Fibroblast of mammary gland (primary cell): ENCODE results near the gene DOK7.

Source experiments
- DNase-seq: peaks from one replicate; pipeline ENCODE4 v3.0.0-alpha.2; 2010; ENCODE audit warnings: low read depth
- H3K4me3 ChIP-seq: 2 replicates; pipeline ENCODE4 v1.5.1; 2011; ENCODE audit warnings: low read depth, mild to moderate bottlenecking, low read length, moderate library complexity; ENCODE audit not compliant: control insufficient read depth
- CTCF ChIP-seq: conservative IDR thresholded peaks from 2 replicates; pipeline ENCODE4 v1.5.1; 2011; ENCODE audit warnings: low read depth, low read length, inconsistent platforms; ENCODE audit not compliant: control insufficient read depth, insufficient read depth

DOK7 gene

GRCh38 chr4:3487861-3488260 lies 24.8 kb downstream of the DOK7 start:
- no peak overlapping the region for H3K4me3 ChIP-seq
- DNase-seq, result no peak
- TF ChIP-seq CTCF, result no peak

DNA sequence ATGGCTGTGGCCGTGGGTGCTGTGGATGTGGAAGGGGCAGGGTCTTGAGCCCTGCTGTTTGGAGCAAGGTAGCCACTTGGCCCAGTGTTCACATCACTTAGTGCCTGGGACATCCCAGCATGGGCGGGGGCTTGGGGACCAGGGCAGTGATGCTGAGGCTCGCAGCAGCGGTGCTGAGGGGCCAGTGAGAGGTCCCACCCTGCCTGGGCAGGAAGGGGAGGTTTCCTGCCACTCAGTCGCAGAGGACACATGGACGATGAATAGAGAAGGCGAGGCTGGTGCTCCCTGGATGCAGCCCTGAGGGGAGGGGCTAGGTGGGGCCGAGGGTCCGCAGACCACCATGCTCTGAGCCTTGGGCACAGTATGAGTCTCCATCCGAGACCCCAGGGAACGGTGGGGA lies 25.7 kb downstream of the DOK7 start:
- no peak for DNase-seq
- no peak overlapping the region for H3K4me3 ChIP-seq
- no peak for TF ChIP-seq CTCF

DNA sequence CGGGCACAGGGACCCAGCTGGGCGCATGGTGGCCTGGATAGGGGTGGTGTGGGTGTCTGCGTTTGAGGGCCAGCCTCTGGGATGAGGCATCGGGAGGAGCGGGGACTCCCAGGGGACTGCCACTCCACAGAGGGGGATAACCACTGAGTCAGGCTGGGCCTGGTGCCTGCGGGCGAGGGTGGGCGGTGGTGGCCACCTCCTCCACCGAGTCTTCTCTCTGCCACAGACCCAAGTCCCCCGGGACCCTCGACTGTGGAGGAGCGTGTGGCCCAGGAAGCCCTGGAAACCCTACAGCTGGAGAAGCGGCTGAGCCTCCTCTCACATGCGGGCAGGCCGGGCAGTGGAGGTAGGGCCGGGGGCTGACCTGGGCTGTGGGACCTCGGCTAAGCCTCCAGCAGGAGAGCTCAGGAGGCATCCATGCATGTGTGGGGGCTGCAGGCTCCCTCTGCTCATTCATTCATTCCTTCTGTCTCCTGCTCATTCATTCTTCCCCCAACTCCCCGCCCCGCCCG lies 26.4 kb downstream of the DOK7 start:
- DNase-seq, result no peak
- TF ChIP-seq CTCF, result no peak
- no peak overlapping the region for H3K4me3 ChIP-seq

DNA sequence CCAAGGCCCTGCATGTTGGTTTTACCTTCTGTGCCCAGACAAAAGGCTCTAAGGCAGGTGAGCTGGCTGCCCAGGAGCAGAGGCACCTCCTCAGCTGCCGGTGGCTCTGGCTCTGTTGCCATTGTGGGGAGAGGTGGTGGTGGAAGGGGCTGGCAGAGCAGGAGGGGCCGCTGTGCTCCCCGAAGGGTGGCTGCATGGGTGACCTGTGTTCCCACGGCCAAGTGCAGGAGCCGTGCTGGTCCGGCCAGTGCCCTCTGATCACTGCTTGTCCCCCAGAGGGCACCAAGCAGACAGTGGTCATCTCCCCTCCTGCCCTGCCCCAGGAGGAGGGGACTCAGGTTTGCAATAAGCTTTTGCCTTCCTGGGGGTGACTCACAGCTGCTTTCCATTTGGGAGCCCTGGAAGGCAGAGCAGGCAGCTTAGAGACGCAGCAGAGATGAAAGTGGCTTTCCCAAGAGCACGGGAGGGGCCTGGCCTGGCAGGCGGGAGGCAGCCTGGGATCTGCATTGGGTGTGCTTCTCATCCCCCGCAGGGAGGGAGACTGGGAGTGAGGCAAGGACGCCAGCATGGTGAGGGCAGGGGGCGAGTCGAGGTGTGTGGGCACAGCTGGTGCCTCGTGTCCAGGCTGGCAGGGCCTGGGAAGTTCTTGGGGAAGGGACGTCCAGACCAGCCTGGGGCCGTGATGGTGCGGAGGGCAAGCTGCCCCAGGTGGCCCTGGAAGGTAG lies 28.7 kb downstream of the DOK7 start:
- no peak overlapping the region for H3K4me3 ChIP-seq
- no peak for TF ChIP-seq CTCF
- DNase-seq, result peak; percentile 52

GRCh38 chr4:3492741-3493719 lies 29.9 kb downstream of the DOK7 start:
- no peak overlapping the region for H3K4me3 ChIP-seq
- TF ChIP-seq CTCF, result no peak
- DNase-seq, result peak; percentile 48

GRCh38 chr4:3493720-3494461 lies 30.8 kb downstream of the DOK7 start:
- H3K4me3 ChIP-seq, result no peak overlapping the region
- no peak for TF ChIP-seq CTCF
- DNase-seq, result no peak
